GM19351 (cell line): ENCODE data around the gene EPS15.

Experiments
- ATAC-seq: cut with Tn5 transposase; IDR thresholded peaks from one replicate; pipeline ENCODE4 v1.9.1; 2021; ENCODE audit warnings: mild to moderate bottlenecking, moderate library complexity; ENCODE audit not compliant: unreplicated experiment

The EPS15 gene

DNA sequence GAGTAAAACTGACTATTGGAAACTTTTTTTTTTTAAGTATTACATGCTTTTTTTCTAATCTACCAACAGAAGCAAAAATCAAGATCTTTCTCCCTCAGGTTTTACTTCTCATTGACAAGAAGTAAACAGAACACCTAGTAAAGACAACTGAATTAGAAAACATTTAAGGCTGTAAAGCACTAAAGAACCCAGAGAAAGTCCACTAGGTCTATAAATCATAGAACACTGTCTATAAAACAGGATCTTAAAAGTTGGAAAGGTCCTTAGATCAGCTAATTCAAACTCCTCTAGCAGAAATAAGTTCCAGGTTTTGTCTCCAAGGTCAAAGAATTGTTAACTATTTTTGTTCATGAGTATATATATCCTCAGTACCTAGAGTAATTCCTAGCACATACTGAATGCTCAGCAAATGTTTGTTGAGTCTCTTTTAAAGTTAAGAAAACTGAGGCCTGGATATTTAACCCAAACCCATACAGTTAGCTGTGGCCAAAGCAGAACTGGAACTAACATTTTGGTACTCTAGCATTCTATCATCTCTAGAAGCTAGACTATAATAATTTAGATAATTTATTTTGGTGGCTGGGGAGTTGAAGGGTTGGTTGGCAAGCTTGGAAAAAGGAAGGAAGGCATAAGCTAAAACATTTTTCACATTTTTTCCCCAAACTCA, 3.0 kb downstream of the EPS15 start:
- ATAC-seq = no peak

GRCh38 chr1:51515312-51515960, 3.6 kb downstream of the EPS15 start:
- ATAC-seq = no peak

DNA sequence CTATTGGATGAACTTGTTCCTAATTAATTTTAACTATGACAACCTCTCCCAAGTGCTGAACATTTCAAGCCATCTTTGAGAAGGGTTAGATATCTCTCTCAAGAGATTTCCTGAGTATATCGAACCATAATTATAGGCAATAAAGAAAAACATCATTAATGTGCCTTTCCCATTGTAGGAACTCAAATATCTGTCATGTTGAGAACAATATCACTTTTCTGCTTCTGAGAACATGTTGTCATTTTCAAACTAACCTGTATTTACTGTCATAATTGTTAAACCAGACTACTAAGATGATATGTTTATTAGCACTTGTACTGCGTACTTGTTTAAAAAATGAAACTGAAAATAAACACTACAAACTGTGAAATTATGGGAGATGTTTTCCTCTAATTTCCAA, 4.3 kb downstream of the EPS15 start:
- no peak for ATAC-seq

GRCh38 chr1:51512606-51513005, 6.5 kb downstream of the EPS15 start:
- no peak for ATAC-seq

DNA sequence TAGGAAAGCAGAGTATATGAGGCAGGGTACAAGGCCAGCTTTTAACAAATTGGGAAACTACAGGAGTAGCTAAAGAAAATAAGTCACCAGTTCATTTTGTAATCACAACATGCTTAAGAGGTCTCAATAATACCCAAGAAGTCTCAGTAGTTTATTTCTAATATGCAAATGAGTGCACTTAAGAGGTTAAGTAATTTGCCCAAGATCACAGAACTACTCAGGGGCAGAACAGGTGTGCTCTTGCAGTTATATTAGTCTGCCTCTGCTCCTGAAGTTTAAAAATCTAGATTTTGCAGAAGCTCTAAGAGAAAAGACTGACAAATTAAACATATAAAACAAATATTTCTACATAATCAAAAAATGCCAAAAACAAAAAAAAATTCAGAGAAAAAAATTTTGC, 6.9 kb downstream of the EPS15 start:
- no peak for ATAC-seq

- no peak for ATAC-seq
These were observed 9.3 kb downstream of the EPS15 start for GRCh38 chr1:51509773-51510172.

GRCh38 chr1:51506537-51506936, 12.5 kb downstream of the EPS15 start:
- peak; percentile 37 for ATAC-seq

DNA sequence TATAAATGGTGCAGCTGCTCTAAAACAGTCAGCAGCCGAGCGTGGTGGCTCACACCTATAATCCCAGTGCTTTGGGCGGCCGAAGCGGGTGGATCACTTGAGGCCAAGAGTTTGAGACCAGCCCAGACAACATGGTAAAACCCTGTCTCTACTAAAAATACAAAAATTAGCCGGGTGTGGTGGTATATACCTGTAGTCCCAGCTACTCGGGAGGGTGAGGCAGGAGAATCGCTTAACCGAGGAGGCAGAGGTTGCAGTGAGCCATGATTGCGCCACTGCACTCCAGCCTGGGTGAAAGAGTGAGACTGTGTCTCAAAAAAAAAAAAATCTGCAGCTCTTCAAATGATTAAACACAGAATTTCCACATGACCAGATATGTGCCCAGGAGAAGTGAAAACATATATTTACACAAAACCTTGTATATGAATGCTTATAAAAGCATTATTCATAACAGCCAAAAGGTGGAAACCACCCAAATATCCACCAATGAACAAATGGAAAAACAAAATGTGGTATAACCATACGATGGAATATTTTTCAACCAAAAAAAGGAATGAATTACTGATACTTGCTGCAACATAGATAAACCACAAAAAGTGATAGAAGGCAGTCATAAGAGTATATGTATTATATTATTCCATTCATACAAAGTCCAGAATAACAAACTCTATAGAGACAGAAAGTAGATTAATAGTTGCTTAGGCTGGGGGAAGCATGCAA, 14.1 kb downstream of the EPS15 start:
- peak; percentile 43 for ATAC-seq

- ATAC-seq = peak; percentile 61
These were observed 17.8 kb downstream of the EPS15 start for GRCh38 chr1:51501218-51501630.

DNA sequence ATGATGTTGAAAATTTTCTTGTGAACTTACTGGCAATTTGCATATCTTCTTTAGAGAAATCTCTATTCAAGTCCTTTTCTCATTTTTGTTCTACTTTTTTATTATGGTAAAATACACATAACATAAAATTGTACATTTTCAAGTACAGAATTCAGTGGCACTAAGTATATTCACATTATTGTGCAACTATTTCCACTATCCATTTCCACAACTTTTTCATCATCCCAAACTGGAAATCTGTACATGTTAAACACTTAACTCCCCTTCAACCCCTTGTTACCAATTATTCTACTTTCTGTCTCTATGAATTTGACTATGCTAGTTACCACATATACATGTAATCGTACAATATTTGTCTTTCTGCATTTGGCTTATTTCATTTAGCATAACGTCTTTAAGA, 19.4 kb downstream of the EPS15 start:
- ATAC-seq = no peak

DNA sequence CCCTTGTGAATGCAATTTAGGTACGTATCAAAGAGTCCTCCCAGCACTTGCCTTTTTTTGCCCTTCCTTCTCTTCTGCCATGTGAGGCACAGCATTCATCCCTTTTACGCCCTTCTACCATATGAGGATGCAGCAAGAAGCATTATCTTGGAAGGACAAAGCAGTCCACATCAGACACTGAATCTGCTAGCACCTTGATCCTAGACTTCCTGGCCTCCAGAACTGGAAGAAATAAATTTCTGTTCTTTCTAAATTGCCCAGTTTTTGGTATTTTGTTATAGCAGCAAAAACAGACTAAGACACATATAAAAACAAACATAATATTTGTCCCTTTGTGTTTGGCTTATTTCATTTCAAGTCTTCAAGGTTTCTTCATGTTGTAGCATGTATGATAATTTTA, 20.1 kb downstream of the EPS15 start:
- no peak for ATAC-seq

- ATAC-seq = no peak
These were observed 21.7 kb downstream of the EPS15 start for GRCh38 chr1:51497340-51497739.

GRCh38 chr1:51494138-51494830, 24.8 kb downstream of the EPS15 start:
- no peak for ATAC-seq

- ATAC-seq = peak; percentile 52
These were observed 27.7 kb downstream of the EPS15 start for GRCh38 chr1:51491166-51491981.

DNA sequence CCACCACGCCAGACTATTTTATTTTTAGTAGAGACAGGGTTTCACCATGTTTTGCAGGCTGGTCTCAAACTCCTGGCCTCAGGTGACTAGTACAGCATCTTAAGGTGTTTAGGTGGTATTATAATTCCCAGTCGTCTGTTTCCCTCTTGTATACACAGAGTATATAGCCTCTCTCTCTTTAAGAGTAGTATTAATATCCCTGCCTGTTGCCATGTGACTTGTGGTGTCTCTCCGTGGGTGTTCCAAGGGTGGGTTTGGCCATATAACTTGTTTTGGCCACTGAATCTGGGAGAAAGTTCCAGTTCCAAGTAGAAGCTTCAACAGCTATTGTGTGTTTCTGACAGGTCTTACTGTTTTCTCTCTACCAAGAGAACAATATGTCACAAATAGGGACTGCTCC, 29.6 kb downstream of the EPS15 start:
- ATAC-seq = no peak

DNA sequence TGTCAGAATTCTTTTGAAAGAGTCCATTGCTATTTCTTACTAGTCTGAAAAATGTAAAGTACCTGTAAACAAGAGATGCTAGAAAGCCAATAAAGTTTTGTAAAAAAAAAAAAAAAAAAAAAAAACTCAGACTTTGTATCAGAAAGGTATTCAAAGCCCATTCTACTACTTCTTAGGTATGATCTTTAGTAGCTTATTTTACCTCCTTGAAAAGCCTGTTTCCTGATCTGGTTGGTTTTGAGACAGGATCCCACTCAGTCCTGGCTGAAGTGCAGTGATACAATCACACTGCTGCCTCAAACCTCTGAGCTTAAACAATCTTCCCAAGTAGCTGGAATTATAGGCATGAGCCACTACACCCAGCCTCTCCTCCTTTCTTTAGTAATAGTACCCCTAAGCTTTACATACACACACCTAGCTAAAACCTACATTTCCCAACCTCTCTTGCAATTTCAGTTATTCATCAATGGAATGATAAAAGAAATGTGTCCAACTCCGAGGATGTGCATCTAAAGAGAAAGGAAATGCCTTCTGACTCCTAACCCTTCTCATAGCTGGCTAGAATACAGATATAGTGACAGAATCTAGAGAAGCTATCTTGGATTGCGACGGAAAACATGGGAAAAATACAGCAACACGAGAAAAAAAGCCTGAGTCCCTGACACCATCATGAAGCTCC, 30.6 kb downstream of the EPS15 start:
- no peak for ATAC-seq

DNA sequence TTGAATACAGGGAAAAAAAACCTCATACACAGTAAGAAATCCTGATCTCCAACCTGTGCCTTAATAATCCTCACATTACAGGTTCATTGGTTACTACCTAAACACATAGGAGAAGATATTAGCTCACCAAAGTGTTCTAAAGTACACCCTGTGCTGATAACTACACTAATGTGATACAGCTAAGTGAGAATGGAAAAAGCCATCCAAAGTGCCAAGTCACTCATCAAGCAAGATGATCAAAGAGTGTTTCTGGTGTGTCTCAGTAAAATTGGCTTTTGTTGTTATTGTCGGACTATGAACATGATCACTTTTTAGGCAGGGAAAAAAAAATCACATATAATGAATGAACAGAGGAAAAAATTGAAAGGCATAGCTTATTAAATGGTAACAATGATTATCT, 31.4 kb downstream of the EPS15 start:
- ATAC-seq = no peak

DNA sequence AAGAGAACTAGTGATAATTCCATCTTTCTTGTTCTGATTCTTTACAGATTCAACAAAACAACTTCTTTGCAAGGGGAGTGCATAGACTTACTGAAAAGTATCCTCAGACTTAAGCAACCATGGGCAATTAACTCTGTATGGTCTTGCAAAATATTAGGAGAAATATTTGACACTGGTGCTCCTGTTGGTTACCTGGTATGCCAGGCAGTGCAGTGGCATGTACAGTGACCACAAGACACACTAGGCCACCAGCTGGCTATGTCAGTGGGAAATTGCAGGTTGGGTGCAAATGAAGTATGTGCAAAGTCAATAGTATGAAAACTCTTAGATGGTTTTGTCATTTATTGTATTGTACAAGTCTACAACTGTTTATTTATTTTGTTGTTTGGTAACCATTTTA, 34.5 kb downstream of the EPS15 start:
- no peak for ATAC-seq

- ATAC-seq = no peak
These were observed 36.2 kb downstream of the EPS15 start for GRCh38 chr1:51482881-51483280.
